GM19395 (cell line): ENCODE measurements around the gene SLC4A1.

Experiments
- ATAC-seq: cut with Tn5 transposase; IDR thresholded peaks from one replicate; pipeline ENCODE4 v1.9.1; 2021; ENCODE audit warnings: mild to moderate bottlenecking, moderate library complexity; ENCODE audit not compliant: unreplicated experiment

Gene SLC4A1

GRCh38 chr17:44267818-44268490, at the start of gene SLC4A1:
Gene SLC4A1, minus strand, starts transcription at chr17:44268135. Its CDS starts 5,269 bp downstream, at chr17:44262866.
- ATAC-seq: no peak

DNA sequence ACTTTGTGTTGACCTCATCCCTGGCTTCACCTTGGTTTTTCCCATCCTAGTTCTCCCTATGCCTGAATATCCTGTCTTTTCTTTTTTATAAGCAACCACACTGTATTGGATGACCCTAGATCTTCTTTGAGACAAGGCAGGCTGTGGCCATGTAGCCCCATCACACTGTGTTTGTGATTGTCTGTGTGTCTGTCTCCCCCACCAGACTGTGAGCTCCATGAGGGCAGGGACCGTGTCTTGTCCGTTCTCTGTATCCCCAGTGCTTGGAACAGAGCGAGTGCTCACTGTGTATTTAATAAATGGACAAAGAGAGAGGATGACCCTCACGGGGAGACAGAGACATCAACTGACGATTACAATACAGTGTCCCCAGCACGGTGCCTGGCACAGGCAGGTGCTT, 49.6 kb upstream of the SLC4A1 start:
- no peak for ATAC-seq

DNA sequence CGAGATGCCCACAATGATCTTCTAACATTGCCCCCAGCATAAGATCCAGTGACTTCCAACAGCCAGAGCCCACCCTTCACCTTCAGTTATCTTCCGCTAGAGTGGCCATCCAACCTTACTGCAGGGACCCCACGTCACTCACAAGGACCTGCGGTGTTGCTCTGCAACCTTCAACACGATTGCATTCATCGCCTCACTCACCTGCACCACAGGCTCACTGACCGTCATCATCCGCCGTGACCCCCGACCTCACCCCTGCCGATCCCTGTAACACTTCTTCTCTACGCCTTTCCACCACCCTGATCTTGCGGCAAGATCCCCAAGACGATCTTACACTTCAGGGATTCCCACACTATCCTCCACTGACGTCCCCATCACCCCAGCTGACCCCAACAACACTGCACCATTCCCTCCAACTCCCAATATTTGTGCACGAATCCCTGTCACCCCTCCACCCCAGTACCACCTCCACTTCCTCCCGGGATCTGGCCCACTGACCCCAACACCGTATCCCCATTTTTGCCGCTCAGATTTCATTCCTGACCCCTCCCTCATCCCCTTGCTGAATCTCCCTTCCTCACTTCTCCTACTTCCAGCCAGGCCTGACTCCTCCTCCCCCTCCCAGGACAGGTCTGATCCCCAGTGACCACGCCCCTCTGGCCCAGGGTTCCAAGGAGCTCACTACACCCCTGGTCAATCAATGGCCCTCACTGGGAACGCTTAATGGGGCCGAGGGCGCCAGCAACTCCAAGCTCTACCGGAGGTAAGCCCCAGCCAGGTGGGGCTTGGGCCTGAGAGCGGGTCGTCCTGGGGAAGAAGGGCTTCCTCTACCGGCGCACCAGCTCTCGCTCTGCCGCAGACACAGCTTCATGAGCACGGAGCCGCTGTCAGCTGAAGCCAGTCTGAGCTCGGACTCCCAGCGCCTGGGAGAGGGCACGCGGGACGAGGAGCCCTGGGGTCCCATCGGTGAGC, 48.1 kb upstream of the SLC4A1 start:
- no peak for ATAC-seq

DNA sequence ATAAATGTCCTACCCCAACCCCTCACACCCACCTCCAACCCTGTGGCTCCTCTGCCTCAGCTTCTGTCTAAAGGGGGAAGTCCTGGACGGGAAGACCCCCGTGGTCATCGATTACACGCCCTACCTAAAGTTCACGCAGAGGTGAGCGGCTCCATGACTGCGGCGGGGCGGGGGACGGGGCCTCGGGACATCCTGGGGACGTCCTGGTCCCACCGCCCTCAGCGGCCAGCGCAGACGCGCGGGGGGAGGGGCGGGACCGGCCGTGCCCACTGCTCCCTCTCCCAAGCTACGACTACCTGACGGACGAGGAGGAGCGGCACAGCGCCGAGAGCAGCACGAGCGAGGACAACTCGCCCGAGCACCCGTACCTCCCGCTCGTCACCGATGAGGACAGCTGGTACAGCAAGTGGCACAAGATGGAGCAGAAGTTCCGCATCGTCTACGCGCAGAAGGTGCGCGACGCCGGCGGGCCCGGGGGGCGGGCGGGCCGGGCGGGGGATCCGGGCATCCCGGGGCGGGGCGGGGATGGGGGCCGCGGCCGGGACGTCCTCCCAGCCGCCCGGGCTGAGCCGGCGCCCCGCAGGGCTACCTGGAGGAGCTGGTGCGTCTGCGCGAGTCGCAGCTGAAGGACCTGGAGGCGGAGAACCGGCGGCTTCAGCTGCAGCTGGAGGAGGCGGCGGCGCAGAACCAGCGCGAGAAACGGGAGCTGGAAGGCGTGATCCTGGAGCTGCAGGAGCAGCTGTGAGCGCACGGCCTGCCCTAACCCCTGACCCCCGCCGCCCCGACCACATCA, 47.1 kb upstream of the SLC4A1 start:
- ATAC-seq: no peak

DNA sequence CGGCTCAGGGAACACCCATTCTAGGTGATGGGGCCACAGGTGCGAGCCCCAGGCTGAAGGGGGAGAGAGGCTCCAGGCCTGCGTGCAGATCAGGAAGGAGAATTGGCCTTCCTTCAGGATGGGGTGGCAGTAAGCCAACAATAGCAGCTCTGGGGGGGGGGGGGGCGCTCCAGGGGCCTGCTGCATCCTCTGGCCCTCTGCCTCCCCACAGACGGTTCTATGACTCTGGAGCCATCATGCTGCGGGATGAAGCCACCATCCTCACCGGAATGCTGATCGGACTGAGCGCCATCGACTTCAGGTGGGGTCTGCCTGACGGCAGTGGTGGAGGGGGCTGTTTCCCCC, 46.6 kb upstream of the SLC4A1 start:
- no peak for ATAC-seq

GRCh38 chr17:44314031-44314430, 46.1 kb upstream of the SLC4A1 start:
- no peak for ATAC-seq

DNA sequence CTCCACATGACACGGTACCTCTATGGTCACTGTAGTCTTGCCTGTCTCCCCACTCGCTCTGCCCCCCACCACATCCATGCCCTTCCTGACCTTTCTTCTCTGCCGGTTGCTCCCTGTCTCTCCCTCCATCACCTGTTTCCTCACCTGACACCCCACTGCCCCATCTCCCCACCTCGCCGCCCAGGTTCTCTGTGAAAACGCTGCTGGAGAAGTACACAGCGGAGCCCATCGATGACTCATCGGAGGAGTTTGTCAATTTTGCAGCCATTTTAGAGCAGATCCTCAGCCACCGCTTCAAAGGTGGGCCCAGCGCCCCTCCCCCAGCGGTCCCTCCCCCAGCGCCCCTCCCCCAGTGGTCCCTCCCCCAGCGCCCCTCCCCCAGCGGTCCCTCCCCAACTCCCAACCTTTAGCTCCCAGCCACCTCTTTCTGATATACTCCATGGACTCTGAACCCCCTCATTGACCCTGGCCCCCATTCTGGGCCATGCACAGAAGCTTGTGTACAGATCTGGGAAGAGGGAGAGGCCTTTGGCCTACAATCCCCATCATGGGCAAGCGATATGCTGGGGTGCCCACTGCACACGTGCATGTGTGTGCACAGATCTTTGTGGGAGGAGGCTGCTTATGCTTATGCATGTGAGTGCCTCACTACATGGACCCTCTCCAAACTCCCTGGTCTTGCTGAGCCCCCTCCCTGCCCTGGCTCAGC, 44.6 kb upstream of the SLC4A1 start:
- ATAC-seq: no peak

- no peak for ATAC-seq
Observed at GRCh38 chr17:44311562-44312181, 43.7 kb upstream of the SLC4A1 start.

DNA sequence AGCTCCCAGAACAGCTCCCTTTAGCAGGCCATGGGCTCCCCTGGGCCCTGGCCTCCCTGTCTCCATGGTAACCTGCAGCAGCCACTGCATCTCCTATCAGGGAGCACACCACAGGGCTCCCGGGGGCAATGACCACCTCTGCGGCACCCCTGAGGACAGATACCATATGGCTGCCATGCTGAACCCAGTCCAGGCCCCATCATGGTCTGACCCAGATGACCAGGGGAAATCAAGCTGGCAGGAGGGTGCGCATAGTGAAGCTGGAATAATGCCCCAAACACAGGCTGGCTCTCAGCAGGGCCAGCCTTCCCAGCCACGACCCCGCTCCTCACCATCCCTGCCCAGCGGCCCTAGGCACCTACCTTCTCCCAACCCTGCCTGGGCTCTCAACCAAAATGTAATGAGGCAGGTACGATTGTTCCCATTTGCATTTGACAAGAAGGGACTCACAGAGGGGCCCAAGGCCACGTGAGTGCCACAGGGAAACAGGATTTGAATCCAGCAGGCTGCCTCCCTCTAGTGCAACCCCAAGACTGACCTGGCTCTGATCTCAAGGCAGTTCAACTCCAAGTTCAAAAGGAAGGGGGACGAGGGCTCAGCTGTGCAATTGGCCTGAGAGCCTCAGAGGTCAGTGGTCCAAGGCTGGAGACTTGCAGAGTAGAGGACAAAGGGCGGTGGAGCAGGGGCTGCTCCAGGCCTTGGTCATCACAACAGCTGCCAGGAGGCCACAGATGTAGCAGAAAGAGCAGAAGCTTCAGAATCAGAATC, 42.9 kb upstream of the SLC4A1 start:
- ATAC-seq: no peak

GRCh38 chr17:44310188-44310587, 42.3 kb upstream of the SLC4A1 start:
- ATAC-seq: no peak

DNA sequence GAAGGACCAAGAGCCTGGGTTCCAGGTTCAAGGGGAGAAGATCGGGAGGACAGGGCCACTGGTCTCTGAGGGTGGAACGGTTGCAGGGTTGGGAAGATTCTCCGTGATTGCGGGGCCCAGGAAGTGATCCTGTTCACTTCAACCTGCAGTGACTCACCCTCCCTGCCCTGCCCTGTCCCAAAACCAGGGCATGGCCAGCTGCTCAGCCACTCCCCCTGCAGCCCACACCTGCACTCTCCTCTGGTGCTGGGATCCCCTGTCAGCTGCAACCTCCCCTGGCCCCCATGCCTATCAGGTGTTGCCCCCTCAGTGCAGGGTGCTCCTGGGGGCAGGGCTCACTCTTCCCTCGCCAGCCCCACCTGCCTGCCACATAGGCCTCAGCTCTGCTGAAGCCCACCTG, 41.5 kb upstream of the SLC4A1 start:
- ATAC-seq: no peak

DNA sequence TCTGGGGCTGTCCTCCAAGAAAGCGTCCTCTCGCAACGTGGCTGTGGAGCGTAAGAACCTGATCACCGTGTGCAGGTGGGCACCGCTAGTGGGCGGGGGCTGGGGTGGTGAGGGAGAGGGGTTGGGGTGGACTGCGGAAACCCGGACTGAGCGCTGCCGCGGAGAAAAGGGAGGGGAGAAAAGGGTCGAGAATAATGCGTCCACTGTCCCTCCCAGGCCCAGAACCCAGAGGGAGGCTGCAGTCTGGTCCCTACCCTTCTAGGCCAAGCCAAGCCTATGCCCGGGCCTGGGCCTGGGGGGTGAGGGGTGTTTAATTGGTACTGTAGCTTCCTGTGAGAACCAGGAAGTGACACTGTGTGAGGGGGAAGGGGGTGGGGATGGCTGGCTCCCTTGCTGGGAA, 40.9 kb upstream of the SLC4A1 start:
- ATAC-seq: no peak

DNA sequence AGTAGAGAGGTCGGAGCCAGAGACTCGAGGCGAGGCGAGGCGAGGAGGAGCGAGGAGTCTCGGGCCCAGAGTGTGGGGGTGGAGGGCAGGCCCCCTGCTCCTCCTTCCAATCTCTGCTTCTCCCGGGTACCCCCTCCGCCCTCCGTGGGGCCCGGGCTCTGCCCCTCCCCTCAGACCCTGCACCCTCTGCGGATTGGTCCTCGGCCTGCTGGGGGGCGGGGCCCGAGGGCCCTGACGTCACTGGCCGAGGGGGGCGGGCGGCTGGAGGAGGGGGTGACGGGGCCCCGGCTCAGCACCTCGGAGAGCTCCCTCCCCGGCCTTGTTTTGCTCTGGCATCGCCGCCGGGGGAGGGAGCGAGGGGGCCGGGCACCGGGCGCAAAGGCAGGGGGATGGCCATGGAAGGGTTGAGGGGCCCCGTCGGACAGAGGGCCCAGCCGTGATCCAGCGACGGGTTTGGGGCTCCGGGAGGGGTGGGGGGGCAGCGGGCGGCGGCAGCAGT, 40.4 kb upstream of the SLC4A1 start, which contains the start of gene RUNDC3A:
Gene RUNDC3A (plus strand): TSS at position 282 of the 499 bp plus-strand sequence. CDS start 232 bp downstream, outside the sequence.
- ATAC-seq: no peak

DNA sequence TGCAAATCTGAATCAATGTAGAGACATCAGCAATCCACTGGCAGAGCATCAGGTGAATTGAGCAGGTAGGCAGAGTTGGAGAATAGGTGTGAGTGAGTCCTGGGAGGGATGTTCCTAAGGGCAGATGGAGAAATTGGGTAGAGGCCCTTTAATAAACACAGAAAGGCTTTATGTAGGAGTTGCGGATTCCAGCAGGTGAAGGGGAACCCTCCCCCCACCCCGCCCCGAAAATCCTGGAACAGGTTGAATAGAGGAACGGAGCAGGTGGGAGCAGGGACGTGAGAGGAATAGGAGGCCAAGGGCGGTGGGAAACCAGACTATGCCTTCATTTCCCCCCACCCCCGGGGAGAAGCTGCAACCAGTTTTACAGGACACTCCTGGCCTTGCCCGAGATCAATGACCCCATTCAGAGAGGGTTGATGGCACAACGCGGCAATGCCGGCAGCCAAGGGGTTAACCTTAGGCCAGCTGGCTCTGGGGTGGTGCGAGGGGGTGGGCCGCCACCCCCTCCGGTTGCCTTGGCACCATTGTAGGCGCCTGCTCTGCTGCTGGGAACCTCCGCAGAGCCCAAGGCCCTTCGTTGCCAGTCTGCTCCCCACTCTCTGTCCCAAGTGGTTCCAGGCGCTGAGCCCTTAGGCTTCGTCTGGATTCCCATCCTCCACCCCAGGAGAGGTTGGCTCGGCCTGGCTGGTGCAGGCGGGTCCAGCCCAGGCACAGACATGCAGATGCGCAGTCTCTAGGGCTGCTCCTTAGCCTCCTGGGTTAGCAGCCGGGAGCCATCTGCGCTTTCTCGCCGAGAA, 39.7 kb upstream of the SLC4A1 start:
- ATAC-seq: no peak

- ATAC-seq: no peak
Observed at GRCh38 chr17:44304651-44305050, 36.7 kb upstream of the SLC4A1 start.

DNA sequence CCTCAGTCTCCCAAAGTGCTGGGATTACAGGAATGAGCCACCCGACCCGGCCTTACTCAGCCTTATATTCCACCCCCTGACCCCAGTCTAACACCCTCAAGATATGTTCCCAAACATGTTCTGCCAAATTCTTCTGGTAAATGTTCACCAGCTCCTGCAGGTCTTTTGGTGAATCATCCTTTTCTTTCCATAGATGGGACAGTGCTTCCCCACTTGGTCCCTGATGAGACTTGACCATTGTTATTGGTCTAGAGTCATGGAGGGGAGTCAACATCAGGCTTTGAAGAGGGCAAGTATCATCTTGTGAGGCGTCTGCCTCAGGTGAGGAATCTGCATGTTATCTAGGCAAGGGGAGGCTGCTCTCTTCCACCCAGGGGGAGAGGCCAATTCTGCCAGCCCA, 30.0 kb upstream of the SLC4A1 start:
- no peak for ATAC-seq

- no peak for ATAC-seq
Observed at GRCh38 chr17:44293509-44294226, 25.7 kb upstream of the SLC4A1 start.

- no peak for ATAC-seq
Observed at GRCh38 chr17:44287651-44288050, 19.7 kb upstream of the SLC4A1 start.
